Fibroblast of skin of left quadriceps (primary cell): ENCODE measurements around the gene SLC12A8.
A peak's percentile ranks its signal among the peaks of the same experiment; 100 is the strongest.

Experiments used
- DNase-seq, 2 experiments: peaks; one replicate each; pipeline ENCODE4 v3.0.0-alpha.2; 2013; ENCODE audit warnings: low read depth in 2 of 2

Gene SLC12A8

DNA sequence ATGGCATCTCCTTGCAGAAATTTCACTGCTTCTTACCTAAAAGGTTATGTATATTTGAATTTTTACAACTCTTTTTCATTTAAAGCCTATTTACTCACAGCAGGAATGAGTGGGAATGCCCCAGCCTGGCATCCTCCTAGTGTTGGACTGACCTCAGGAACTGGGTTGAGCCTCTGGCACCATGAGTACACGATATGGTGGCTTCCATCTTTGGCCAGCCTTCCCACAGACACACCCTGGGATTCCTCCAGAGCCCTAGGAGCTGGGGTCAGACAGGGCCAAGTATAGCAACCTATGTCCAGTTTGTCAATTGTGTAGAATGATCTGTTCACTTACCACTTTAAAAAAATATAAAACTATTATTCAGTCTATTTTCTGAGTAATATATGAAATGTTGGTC, 99.6 kb downstream of the SLC12A8 start:
- no peak for DNase-seq

DNA sequence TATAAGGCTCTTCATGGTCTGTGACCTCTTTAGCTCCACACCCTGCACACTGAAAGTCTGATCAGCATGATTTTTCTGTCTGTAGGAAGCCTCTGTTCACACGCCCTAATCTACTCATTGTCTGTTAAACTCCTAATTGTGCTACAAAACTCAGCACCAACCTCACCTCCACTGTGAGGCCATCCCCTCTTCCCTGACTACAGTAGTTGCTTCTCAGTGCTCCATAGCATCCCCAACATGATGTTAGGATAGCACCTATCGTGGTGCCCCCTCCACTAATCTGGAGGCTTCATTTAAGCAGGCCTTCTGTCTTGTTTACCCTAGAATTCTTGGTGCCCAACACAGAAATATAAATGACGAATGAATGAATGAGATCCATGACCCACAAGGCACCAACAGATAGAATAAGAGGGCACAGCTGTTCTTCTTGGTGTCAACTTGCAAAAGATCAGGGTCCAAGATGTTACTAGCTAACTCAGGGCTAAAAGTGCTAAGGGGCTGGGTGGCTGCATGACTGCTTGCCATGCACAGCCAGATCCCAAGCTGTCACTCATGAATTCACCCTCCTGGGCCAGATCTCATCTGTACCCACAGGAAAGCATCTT, 101.6 kb downstream of the SLC12A8 start:
- DNase-seq, result no peak

DNA sequence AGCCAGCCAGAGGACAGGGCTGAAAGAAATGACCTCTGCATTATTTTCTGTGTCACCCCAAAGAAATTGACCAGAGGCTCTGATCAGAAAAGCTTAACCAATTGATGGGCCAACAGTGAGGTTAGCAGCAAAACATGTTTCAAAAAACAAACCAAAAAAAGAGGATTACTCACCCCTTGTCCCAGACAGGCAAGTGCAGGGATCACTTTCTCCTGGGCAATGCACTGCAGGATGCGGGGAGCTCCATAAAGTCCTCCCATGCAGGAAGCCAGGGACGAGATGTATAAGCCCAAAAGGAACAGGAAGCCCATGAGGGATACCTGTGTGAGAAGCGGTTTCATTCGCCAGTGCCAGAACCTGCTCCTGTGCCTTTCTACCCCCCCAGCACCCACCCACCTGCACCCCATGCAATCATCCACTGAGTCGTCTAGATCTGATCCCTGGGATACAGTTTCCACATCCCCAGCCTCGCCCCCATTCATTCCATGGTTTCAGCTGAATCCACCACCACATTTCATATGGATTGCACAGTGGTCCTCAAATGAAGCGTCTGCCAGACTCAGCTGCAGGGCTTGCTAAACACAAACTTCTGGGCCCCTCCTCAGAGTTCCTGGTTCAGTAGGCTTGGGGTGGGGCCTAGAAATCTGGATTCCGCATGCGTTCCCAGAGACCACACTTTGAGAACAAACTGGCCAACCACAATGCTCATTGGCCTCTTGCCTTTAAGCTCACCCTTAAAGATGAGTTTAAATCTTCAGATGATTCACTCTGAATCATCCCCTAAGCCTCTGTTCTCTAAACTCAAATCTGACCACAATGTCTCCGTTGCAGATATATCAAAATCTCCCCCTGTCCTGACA, 102.3 kb downstream of the SLC12A8 start:
- peak; percentile 96 to 97 for DNase-seq

DNA sequence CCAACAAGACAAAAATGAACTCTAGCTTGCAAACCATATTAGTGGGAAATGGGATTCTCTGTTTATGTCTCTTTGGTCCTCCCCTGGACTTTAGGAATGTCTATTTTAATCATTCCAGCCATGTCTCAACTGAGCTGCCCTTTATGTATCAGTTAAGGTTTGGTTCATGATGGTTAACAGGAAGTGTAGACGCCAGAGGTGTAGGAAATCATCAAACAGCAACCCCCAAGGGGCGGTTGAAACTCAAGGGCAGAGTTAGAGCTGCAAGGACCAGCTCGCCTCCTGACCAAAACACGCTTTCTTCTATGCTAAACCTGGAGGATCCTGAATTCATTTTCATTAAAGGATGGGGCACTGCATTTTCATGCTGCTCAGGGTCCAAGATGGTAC, 103.0 kb downstream of the SLC12A8 start:
- DNase-seq, result no peak

DNA sequence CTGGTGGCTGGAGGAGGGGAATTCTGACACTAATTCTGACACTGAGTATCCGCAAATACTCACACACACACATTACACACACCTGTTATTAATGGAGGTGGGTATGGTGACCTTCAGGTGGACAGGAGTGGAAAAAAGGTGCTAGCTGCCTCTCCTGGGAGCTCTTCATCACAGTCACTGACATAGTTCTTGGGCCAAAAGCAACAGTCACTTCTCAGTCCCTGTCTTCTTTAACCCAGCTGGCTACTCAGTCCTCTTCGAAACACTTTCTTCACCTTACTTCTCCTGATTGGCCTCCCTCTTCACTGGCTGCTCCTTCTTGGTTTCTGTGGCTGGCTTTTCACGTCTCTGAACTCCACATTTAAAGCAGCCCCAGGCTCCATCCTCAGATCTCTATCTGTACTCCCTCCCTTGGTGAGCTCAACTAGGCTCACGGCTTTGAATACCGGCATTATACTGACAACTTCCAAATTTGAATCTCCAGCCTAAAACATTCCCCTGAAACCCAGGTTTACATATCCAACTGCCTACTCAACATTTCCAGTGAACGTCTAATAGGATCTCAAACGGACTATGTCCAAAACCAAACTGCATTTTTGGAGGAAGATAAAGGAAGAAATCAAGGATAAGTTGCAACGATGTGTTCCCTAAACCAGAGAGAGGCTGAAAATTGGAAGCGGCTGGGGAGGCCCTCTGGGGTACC, 103.6 kb downstream of the SLC12A8 start:
- no peak for DNase-seq

DNA sequence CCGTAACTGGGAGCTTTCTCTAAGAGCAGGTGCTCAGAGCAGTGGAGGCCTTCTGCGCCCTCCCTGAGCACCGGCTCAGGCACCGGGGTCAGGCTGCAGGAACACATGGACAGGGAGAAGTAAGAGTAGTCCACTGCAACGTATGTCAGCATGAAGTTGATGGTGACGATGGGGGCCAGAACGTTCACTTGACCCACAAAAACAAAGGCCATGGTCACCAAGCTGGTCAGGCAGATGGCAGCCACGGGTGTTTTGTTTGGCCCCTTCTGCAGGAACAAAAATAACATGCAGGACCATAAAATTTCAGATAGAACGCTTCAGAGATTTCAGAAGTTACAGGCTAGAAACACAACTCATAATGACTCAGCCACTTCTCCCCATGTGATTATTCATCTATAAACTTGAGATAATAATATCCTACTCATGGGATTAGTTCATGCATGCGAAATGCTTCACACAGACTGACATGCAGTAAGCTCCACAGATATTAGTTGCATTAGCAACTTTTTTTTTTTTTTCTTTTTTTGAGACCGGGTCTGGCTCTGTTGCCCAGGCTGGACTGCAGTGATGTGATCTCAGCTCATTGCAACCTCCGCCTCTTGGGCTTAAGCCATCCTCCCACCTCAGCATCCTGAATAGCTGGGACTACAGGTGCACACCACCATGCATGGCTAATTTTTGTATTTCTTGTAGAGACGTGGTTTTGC, 104.5 kb downstream of the SLC12A8 start:
- peak; percentile 66 to 71 for DNase-seq

DNA sequence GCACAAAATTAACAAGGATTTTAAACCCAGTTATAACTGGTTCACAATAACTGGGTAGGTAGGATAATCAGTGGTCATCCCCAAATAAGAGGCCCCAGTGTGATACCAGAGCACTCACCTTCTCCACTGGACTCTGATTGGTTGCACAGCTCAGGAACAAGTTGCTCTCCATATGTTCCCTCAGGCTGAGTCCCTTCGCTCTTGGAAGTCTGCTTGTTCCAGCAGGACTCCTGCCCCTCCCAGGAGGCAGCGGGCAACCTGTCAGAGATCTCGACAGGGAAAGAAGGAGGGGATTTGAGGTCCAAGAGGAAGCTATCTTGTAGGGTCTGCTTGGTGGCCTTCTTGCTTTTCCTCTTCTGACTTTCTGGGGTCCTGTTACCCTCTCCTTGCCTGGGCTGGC, 105.2 kb downstream of the SLC12A8 start:
- no peak for DNase-seq

DNA sequence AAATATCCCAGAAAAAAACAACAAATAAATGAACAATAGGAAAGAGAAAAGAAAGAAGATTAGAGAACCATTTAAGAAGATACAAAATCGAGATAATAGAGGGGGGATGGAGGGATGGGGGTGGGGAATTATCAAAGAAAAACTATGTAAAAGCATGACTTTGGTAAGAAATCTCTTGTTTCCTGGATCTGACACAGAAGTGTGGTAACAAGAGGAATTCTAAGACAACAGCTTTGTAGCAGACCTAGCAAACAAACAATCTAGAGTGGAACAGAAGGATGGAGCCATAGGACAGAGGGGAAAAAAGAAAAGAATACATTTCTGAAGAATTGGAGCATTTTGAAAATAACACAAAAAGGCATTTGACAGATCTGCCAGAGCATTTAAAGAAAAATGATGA, 107.4 kb downstream of the SLC12A8 start:
- DNase-seq, result no peak

DNA sequence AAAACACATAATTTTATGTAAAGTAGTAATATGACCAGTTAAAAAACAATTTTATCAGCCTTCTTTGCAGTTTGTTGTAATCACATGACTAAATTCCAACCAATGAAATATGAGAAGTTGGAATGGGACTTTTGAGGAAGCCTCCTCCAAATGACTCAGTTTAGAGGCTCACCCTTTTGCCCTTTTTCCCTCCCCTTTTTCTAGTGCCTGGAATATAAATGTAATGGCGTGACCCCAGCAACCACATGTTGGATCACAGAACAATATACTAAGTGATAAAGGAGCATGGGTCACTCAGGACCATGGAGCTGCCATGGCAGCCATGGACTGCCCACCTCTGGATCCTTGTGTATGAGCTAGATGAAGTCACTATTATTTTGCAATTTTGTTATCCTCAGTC, 107.9 kb downstream of the SLC12A8 start:
- no peak for DNase-seq

DNA sequence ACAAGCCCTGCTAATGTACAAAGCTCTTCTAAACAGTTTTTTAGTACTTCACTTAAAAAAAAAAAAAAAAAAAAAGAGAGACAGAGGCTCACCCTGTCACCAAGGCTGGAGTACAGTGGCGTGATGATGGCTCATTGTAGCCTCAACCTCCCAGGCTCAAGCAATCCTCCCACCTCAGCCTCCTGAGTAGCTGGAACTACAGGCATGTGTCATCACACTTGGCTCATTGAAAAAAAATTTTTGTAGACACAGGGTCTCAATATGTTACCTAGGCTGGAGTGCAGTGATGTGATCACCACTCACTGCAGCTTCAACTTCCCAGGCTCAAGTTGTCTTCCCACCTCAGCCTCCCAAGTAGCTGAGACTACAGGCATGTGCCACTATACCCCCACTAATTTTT, 109.1 kb downstream of the SLC12A8 start:
- DNase-seq, result no peak

DNA sequence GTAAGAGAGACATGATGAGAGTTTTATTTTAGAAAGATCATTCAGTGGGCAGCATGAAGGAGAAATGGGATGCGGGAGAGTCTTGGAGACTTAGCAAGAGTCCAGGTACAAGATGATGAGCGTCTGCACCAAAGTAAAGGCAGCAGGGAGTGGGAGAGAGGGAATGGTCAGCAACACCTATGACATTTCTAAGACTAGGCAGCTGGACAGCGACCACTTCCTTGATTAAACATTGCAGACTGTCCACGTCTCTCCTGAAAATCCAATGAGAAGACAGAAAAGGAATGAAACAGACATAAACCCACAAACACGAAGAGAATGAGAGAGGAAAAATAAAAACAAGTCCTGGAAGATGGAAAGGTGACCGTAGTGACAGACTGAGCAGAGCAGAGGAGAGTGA, 110.1 kb downstream of the SLC12A8 start:
- DNase-seq, result no peak

DNA sequence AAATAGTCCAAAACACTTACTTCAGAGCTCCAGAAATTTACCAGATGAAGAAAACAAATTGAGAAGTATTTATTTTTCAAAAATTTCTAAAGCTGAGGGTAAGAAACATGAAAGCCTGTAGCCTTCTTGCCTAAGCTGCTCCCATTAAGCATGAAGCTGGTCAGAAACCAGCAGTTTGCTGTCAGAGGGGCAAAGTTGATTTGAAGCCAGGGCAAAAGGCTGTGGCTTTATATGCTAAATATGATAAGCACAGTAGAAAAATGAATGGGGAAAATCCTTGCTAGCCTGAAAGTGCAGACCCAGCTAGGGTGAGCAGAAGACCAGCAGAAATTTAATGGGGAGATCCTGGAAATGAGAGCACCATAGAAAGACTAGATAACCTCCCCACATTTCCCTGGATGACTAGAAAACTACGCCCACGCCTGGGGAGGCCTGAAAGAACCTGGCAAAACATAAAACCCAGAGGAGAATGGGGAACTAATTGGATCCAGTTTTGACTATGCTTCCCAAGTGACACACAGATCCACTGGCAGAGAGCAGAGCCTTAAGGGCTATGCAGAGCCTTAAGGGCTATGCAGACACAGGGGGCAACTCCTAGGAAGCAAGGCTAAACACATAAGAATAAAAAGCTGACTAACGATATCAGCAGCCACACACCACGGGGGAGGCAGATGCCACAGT, 113.8 kb downstream of the SLC12A8 start:
- DNase-seq, result no peak

DNA sequence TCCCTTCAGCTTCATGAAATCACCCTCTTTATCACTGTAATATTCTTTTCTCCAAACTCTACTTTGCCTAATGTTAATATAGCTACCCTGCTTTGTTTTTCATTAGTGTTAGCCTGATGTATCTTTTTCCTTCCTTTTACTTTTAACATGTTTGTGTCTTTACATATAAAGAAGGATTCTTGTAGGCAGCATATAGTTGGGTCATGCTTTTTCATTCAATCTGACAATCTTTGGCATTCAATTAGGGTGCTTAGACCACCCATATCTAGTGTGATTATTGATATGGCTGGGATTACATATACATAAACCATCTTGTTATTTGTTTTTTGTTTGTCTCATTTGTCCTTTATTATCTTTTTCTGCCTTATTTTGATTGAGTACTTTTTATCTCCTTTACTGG, 121.9 kb downstream of the SLC12A8 start:
- no peak for DNase-seq

DNA sequence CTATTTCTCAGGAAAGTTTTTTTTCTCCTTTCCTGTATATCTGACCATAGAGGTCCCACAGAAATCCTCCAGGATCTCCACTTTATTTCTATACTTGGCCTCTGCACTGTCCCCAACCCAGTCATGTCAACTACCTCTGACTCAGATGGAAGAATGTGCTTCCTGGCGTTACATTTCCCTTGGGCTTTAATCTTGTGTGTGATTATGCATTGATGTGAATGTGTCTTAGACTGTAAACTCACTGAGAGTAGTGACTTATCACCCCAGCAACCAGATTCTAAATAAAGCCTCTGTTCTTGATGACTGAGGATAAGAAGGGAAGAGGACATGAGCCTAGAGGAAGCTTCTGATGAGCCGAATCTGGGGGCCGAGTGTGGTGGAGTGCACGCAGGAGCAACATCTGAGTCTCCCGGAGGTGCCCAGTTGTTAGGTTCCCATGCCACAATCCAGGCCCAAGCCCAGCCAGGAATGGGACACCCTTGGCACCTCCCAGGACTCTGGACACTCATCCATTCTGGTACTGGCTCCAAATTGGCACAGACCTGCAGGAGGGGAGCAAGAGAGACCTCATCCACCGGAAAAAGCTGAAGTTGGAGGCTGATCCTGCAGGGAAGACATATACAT, 124.7 kb downstream of the SLC12A8 start:
- no peak for DNase-seq

DNA sequence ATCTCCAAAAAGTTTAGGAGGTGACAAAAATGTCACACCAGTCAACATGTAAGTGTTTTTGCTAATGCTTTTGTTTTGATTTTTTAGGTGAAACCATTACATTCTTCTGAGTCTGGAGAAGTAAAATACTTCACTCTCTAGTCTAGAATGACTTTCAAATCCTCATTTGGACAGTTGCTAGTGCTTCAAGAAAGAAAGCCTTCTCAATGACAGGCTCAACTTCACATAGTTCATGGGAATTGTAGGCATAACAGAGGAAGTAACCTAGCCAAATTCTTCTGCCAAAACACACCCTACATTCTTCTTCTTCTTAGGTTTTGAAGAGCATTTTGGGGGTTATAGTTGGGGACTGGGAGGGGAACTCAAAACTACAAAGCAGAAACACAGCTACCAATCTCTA, 127.4 kb downstream of the SLC12A8 start:
- DNase-seq, result no peak

DNA sequence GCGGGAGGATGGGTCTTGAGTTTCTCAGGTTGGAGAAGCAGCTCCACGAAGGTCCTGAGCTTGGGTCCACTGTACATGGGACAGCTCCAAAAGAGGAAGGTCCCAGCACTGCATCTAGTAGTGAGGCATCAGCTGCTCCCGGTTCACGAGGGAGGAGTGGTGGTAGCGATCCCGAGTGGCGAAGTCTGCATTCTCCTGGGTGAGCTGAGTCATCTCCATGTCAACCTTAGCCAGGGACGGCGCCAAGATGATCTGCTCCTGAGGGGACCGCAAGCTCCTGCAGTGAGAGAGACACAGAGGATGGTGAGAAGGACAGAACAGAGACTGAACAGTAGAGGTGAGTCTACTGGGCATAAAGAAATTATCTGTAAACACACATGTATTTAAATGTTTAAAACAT, 128.8 kb downstream of the SLC12A8 start:
- DNase-seq, result no peak

DNA sequence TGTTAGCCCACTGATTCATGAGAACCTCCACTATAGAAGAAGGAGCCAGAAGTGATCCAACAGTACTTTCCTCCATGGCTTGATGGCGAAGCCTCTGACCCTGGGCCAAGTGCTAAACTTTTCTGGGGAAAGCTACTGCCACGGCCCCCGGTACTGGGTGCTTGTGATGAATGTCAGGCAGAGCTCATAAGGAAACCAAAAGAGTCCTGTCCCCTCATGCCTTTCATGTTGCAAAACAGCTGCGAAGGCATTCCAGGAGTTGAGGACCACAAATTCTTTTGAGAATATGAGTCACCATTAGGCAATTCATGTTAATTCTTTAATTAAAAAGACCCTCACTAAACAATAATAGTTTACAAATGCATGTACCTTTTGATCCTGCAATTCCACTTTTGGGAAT, 130.2 kb downstream of the SLC12A8 start:
- peak; percentile 40 to 47 for DNase-seq

DNA sequence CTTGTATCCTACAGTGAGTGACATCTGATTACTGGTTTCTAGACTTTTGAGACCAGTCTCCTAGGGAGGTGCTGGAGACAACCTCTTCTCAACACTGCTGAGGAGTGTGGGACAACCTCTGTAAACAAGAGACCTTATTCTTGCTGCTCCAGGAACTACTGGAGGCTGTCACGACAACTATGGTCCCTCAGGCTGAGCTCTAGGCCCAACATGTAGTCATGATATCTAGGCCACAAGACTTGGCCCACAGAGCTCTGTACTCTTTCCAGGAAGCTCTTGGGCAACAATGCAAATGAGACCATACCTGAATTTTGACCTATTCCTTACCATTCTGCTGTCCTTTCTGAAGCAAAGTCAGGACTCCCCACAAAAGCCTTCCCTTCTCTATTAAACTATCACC, 132.5 kb downstream of the SLC12A8 start:
- DNase-seq, result no peak

DNA sequence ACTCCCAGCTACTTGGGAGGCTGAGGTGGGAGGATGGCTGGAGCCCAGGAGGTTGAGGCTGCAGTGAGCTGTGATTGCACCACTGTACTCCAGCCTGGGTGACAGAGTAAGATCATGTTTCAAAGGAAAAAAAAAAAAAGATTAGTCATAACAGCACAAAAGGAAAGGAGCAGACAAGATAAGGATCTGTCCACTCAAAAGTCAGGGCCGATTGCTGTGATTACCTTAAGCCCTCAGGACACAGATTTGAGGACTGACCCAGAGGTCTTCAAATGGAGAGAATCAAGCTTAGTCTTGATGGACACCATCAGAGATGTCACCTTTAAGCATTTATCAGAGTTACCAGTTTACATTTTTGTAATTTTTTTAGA, 132.9 kb downstream of the SLC12A8 start:
- no peak for DNase-seq

DNA sequence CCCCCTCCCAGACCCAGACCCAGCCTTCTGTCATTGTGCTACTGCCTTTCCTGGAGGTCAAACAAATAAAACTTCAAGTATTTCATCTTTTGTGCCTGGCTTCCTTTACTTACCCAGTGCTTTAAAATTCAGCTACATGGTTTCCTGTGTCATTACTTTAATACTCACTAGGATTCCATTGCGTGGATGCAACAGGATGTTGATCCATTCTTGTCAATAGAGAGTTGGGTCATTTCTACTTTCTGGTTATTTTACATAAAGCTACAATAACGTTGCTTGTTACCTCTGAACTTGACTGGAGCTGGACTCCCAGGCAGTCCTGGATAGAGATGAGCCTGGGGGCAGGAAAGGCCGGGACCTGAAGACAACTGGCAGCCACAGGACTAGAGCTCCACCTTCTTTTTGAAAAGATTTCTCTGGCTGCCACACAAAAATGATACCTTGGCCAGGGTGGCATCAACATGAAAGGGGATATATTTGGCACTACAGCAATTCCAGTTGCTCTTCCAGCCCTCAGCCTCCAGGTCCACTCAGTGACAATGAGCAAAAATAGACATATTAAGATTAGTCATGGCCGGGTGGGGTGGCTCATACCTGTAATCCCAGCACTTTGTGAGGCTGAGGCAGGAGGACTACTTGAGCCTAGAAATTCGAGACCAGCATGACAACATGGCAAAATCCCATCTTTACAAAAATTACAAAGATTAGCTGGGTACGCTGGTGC, 133.4 kb downstream of the SLC12A8 start:
- no peak for DNase-seq

DNA sequence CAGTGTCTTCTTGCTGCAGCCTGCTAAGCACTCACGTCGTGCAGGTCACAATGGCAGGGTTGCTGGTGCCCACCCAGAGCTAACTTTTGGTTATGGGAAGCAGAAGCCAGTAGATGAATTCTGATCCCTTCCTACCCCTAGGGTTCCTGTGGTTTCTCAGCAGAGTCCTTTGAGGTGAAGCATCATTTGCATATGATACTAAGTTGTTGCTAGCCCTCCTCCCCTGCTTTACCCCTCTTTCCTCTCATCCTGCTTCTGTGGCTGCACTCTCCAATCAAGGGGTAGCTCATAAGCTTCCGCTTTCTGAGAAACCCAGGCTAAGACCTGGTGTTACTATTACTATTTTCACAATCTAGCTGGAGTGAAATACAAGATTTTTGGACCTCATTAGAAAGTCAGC, 134.7 kb downstream of the SLC12A8 start:
- no peak for DNase-seq
